H9 (cell line): ENCODE measurements around the gene MKI67. TPM values are rescaled to one million over a fixed set of nuclear protein-coding genes. Genes with fewer than 3 reads are reported as not detected.
A peak's percentile ranks its signal among the peaks of the same experiment; 100 is the strongest.

ENCODE experiments used
- DNase-seq: peaks from one replicate; pipeline ENCODE4 v3.0.0-alpha.2; 2017
- H2AFZ ChIP-seq: one replicate; pipeline ENCODE4 v1.6.1; 2013; ENCODE audit warnings: mild to moderate bottlenecking, low read length, control low read depth, moderate library complexity
- H2AK5ac ChIP-seq: 2 replicates; pipeline ENCODE4 v1.6.1; 2013; ENCODE audit warnings: low read length, control low read depth, mixed read lengths; ENCODE audit not compliant: insufficient read length
- H2BK120ac ChIP-seq: one replicate; pipeline ENCODE4 v1.6.1; 2013; ENCODE audit warnings: low read depth, mild to moderate bottlenecking, low read length, control low read depth, inconsistent platforms; ENCODE audit not compliant: poor library complexity, severe bottlenecking
- H2BK12ac ChIP-seq: 2 replicates; pipeline ENCODE4 v1.6.1; 2013; ENCODE audit warnings: low read length, control low read depth, mixed read lengths, low read depth; ENCODE audit not compliant: insufficient read length
- H2BK15ac ChIP-seq: 2 replicates; pipeline ENCODE4 v1.6.1; 2013; ENCODE audit warnings: low read depth, low read length, control low read depth
- H2BK20ac ChIP-seq: one replicate; pipeline ENCODE4 v1.6.1; 2013; ENCODE audit warnings: low read depth, mild to moderate bottlenecking, low read length, control low read depth, inconsistent platforms; ENCODE audit not compliant: poor library complexity, severe bottlenecking
- H2BK5ac ChIP-seq: 2 replicates; pipeline ENCODE4 v1.6.1; 2013; ENCODE audit warnings: low read length, control low read depth, mixed read lengths; ENCODE audit not compliant: insufficient read length
- H3K14ac ChIP-seq: 2 replicates; pipeline ENCODE4 v1.6.1; 2013; ENCODE audit warnings: low read length, control low read depth; ENCODE audit not compliant: insufficient read depth
- H3K18ac ChIP-seq: 2 replicates; pipeline ENCODE4 v1.6.1; 2013; ENCODE audit warnings: low read depth, mild to moderate bottlenecking, mixed read lengths, low read length, control low read depth; ENCODE audit not compliant: insufficient read length
- H3K23ac ChIP-seq: 2 replicates; pipeline ENCODE4 v1.6.1; 2013; ENCODE audit warnings: low read length, control low read depth, mixed read lengths, low read depth; ENCODE audit not compliant: insufficient read length
- H3K23me2 ChIP-seq: 2 replicates; pipeline ENCODE4 v1.6.1; 2013; ENCODE audit warnings: low read depth, mild to moderate bottlenecking, mixed read lengths, low read length, control low read depth; ENCODE audit not compliant: insufficient read length, poor library complexity, severe bottlenecking
- H3K27ac ChIP-seq: 2 replicates; pipeline ENCODE4 v1.5.1; 2013; ENCODE audit warnings: low read length, control low read depth, mixed read lengths, low read depth; ENCODE audit not compliant: insufficient read length
- H3K27me3 ChIP-seq: 2 replicates; pipeline ENCODE4 v1.6.1; 2013; ENCODE audit warnings: low read length, control low read depth, inconsistent platforms; ENCODE audit not compliant: insufficient read depth
- H3K4ac ChIP-seq: 2 replicates; pipeline ENCODE4 v1.6.1; 2013; ENCODE audit warnings: low read depth, mild to moderate bottlenecking, control low read depth, inconsistent platforms, low read length, moderate library complexity
- H3K4me1 ChIP-seq: 2 replicates; pipeline ENCODE4 v1.6.1; 2013; ENCODE audit warnings: low read length, control low read depth, inconsistent platforms; ENCODE audit not compliant: insufficient read depth
- H3K4me2 ChIP-seq: 2 replicates; pipeline ENCODE4 v1.6.1; 2013; ENCODE audit warnings: low read length, control low read depth, mixed read lengths; ENCODE audit not compliant: insufficient read length, insufficient read depth
- H3K56ac ChIP-seq: 2 replicates; pipeline ENCODE4 v1.6.1; 2013; ENCODE audit warnings: low read depth, mild to moderate bottlenecking, mixed read lengths, low read length, control low read depth; ENCODE audit not compliant: insufficient read length
- H3K79me1 ChIP-seq: 2 replicates; pipeline ENCODE4 v1.6.1; 2013; ENCODE audit warnings: low read depth, mild to moderate bottlenecking, moderate library complexity, low read length, control low read depth, inconsistent platforms; ENCODE audit not compliant: insufficient read depth, poor library complexity, severe bottlenecking
- H3K79me2 ChIP-seq: 2 replicates; pipeline ENCODE4 v1.6.1; 2013; ENCODE audit warnings: low read length, control low read depth, inconsistent platforms; ENCODE audit not compliant: insufficient read depth
- H3K9ac ChIP-seq: 2 replicates; pipeline ENCODE4 v1.6.1; 2013; ENCODE audit warnings: low read length, control low read depth, mixed read lengths; ENCODE audit not compliant: insufficient read length; ENCODE audit errors: extremely low read depth
- H3K9me3 ChIP-seq: one replicate; pipeline ENCODE4 v1.6.1; 2013; ENCODE audit warnings: low read depth, low read length, inconsistent platforms; ENCODE audit not compliant: control insufficient read depth
- H3T11ph ChIP-seq: one replicate; pipeline ENCODE4 v1.6.1; 2013; ENCODE audit warnings: mild to moderate bottlenecking, low read length, control low read depth, inconsistent platforms
- H4K20me1 ChIP-seq: one replicate; pipeline ENCODE4 v1.6.1; 2013; ENCODE audit not compliant: control insufficient read depth, insufficient read length, insufficient read depth
- H4K5ac ChIP-seq: 2 replicates; pipeline ENCODE4 v1.6.1; 2013; ENCODE audit warnings: low read depth, mild to moderate bottlenecking, mixed read lengths, low read length, control low read depth; ENCODE audit not compliant: insufficient read length
- H4K8ac ChIP-seq: replicated peaks from 2 replicates; pipeline ENCODE4 v1.6.1; 2013; ENCODE audit warnings: low read length, control low read depth, mixed read lengths, low read depth; ENCODE audit not compliant: insufficient read length
- H4K91ac ChIP-seq: 2 replicates; pipeline ENCODE4 v1.6.1; 2013; ENCODE audit warnings: low read depth, mild to moderate bottlenecking, moderate library complexity, mixed read lengths, low read length, control low read depth; ENCODE audit not compliant: insufficient read length
- H3K27ac Mint-ChIP-seq, 3 experiments: 2 replicates in 2 of 3; 3 replicates in 1 of 3; pipeline ENCODE4 v1.8.0; 2020 to 2021; ENCODE audit warnings: mixed read lengths in 3 of 3, mild to moderate bottlenecking in 1 of 3, moderate library complexity in 1 of 3
- H3K27me3 Mint-ChIP-seq: 2 replicates; pipeline ENCODE4 v1.8.0; 2021; ENCODE audit warnings: low read depth, mild to moderate bottlenecking, moderate library complexity, mixed read lengths
- H3K36me3 Mint-ChIP-seq, 3 experiments: 2 replicates in 2 of 3; 3 replicates in 1 of 3; pipeline ENCODE4 v1.8.0; 2020 to 2021; ENCODE audit warnings: low read depth in 3 of 3, mixed read lengths in 3 of 3; ENCODE audit not compliant: insufficient read depth in 1 of 3
- H3K4me1 Mint-ChIP-seq, 2 experiments: 2 replicates each; pipeline ENCODE4 v1.8.0; 2020; ENCODE audit warnings: mixed read lengths in 2 of 2
- H3K4me3 Mint-ChIP-seq, 2 experiments: 2 replicates in 1 of 2; 3 replicates in 1 of 2; pipeline ENCODE4 v1.8.0; 2020 to 2021; ENCODE audit warnings: mild to moderate bottlenecking in 2 of 2, mixed read lengths in 2 of 2, moderate library complexity in 1 of 2
- H3K9me3 Mint-ChIP-seq, 2 experiments: 2 replicates in 1 of 2; 3 replicates in 1 of 2; pipeline ENCODE4 v1.8.0; 2020; ENCODE audit warnings: mild to moderate bottlenecking in 2 of 2, mixed read lengths in 2 of 2, moderate library complexity in 1 of 2
- WGBS: extraction: QIAGEN DNeasy Blood & Tissue Kit; methylation state at CpG from one replicate; pipeline ENCODE4 v1.1.7; 2013; ENCODE audit warnings: missing lambda C conversion rate, low lambda C conversion rate, mixed read lengths; ENCODE audit not compliant: insufficient read length; ENCODE audit errors: extremely low coverage; 5-methylcytosine and 5-hydroxymethylcytosine counted together
- total RNA-seq: library from RNA; stranded (reverse); gene quantifications from 2 replicates; pipeline ENCODE4 v1.2.1, GENCODE V29; 2021
- TF ChIP-seq, protein P1 (sequence below): fragments of 200-600 bp; sonication (generic); conservative IDR thresholded peaks from 3 replicates; pipeline ENCODE4 v1.8.0; 2021; ENCODE audit warnings: antibody characterized with exemption, mild to moderate bottlenecking

The MKI67 gene
- total RNA-seq, 1 experiment from 2014 or later = 108 TPM

DNA sequence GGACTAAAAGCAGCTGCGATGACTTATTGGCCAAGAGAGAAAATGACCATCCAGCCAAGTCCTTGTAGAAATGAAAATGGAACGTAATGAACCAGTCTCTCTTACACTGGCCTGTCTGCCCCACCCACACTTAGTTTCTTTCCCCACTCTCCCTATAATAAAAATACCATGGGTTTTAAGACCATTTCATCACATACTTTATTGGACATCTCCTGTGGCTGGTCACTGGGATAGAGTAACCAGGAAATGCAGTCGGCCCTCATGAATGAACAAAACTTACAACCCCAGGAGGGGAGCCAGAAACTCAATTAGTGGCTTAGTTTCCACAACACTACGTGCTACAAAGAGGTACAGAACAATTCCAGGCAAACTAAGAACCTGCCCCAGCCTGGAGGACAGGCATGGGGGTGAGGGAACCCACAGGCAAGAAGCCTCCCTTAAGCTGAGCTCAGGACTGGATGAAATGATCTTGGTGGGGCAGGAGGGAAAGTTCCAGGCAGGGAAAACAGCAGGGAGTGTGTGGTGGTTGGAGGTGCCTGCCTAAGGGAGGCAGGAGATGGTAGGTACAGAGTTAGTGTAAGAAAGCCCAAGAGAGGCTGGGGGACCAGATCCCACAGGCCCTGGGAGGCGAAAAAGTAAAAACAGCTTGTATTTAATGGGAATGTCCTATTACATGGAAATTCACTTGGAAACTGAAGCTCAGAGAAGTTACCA is 29.6 kb downstream of the MKI67 start:
- Mint-ChIP-seq H3K27me3 (no peaks in the 10 kb centered on the region; the same call in 1 of the 2 replicates), H3K4me3 (no peak overlapping the region)
- WGBS = no CpG with 5 or more reads among the region's 5 CpGs

More for the DNA sequence above, 29.6 kb downstream of the MKI67 start:
- Histone ChIP-seq H3K4ac (no peak overlapping the region), H3K4me1 (no peaks in the 10 kb centered on the region), H3K4me2 (no peak overlapping the region), H3K79me2 (no peaks in the 10 kb centered on the region), H3K23ac (no peak overlapping the region), H4K91ac (no peak overlapping the region), H2BK5ac (no peak overlapping the region), H3K27ac (no peak overlapping the region), H3K14ac (no peak overlapping the region), H3K9me3 (no peaks in the 10 kb centered on the region), H3T11ph (no peak overlapping the region), H3K79me1 (no peaks in the 10 kb centered on the region), H2BK15ac (no peak overlapping the region), H2AFZ (no peak overlapping the region), H2BK120ac (no peak overlapping the region), H2AK5ac (no peak overlapping the region), H3K56ac (no peak overlapping the region), H3K18ac (no peak overlapping the region), H2BK12ac (no peak overlapping the region), H2BK20ac (no peak overlapping the region), H4K20me1 (no peaks in the 10 kb centered on the region), H4K5ac (no peak overlapping the region), H3K23me2 (no peaks in the 10 kb centered on the region), H4K8ac (no peak overlapping the region), H3K27me3 (no peaks in the 10 kb centered on the region), H3K9ac (no peak overlapping the region)
- H3K27ac Mint-ChIP-seq = peak overlapping the region in 2 of 3 experiments; percentile 55 to 88; a peak in 4 of 7 replicates
- H3K9me3 Mint-ChIP-seq = no peaks in the 10 kb centered on the region
- peaks cover 26 to 50% (median 46%) of the 10 kb centered on the region in 3 experiments for H3K36me3 Mint-ChIP-seq
- peaks cover 7 to 12% of the 10 kb centered on the region in 2 experiments for H3K4me1 Mint-ChIP-seq
- TF ChIP-seq, protein P1, sequence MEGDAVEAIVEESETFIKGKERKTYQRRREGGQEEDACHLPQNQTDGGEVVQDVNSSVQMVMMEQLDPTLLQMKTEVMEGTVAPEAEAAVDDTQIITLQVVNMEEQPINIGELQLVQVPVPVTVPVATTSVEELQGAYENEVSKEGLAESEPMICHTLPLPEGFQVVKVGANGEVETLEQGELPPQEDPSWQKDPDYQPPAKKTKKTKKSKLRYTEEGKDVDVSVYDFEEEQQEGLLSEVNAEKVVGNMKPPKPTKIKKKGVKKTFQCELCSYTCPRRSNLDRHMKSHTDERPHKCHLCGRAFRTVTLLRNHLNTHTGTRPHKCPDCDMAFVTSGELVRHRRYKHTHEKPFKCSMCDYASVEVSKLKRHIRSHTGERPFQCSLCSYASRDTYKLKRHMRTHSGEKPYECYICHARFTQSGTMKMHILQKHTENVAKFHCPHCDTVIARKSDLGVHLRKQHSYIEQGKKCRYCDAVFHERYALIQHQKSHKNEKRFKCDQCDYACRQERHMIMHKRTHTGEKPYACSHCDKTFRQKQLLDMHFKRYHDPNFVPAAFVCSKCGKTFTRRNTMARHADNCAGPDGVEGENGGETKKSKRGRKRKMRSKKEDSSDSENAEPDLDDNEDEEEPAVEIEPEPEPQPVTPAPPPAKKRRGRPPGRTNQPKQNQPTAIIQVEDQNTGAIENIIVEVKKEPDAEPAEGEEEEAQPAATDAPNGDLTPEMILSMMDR = no peak
- DNase-seq = no peak
